HEK293T (cell line): ENCODE data around the gene MRPL18.
"Not testable (repeated sequence)": the region's sequence is repeated elsewhere in the genome, so short reads cannot be mapped to it uniquely, and the experiment has no call there.

Experiments
- CTCF ChIA-PET: fragments of 350-600 bp; formaldehyde crosslinking; extraction: SDS; loops from one replicate; lab custom pipeline; 2021; ENCODE audit warnings: antibody characterized with exemption, inconsistent platforms; lab: Yijun Ruan, JAX
- POLR2A ChIA-PET: fragments of 350-600 bp; formaldehyde crosslinking; extraction: SDS; loops from one replicate; lab custom pipeline; 2020; ENCODE audit warnings: antibody characterized with exemption, inconsistent platforms; lab: Yijun Ruan, JAX
- DNase-seq: peaks from one replicate; pipeline ENCODE4 v3.0.0; 2012; ENCODE audit warnings: mixed read lengths; ENCODE audit errors: extremely low spot score
- ARNT ChIP-seq: fragments of 450-650 bp; IDR thresholded peaks from 2 replicates; pipeline ENCODE4 v1.6.1; 2017; ENCODE audit warnings: mild to moderate bottlenecking
- BHLHE40 ChIP-seq: fragments of 450-650 bp; IDR thresholded peaks from 2 replicates; pipeline ENCODE4 v1.6.1; 2016; ENCODE audit warnings: mild to moderate bottlenecking, moderate library complexity, borderline replicate concordance
- CTBP1 ChIP-seq: fragments of 450-650 bp; IDR thresholded peaks from 2 replicates; pipeline ENCODE4 v1.6.1; 2016; ENCODE audit warnings: borderline replicate concordance
- ELF4 ChIP-seq: fragments of 450-650 bp; IDR thresholded peaks from 2 replicates; pipeline ENCODE4 v1.6.1; 2017; ENCODE audit warnings: antibody characterized with exemption
- FOXA1 ChIP-seq: fragments of 450-650 bp; IDR thresholded peaks from 2 replicates; pipeline ENCODE4 v1.6.1; 2016; ENCODE audit warnings: mild to moderate bottlenecking
- FOXK2 ChIP-seq: fragments of 450-650 bp; IDR thresholded peaks from 2 replicates; pipeline ENCODE4 v1.6.1; 2016; ENCODE audit warnings: mild to moderate bottlenecking
- FOXM1 ChIP-seq: fragments of 450-650 bp; IDR thresholded peaks from 2 replicates; pipeline ENCODE4 v1.6.1; 2017; ENCODE audit warnings: mild to moderate bottlenecking, borderline replicate concordance
- HDGF ChIP-seq: fragments of 450-650 bp; IDR thresholded peaks from 2 replicates; pipeline ENCODE4 v1.6.1; 2017; ENCODE audit warnings: antibody characterized with exemption, borderline replicate concordance
- L3MBTL2 ChIP-seq: fragments of 450-650 bp; conservative IDR thresholded peaks from 2 replicates; pipeline ENCODE4 v1.6.1; 2016; ENCODE audit warnings: mild to moderate bottlenecking
- LEF1 ChIP-seq: fragments of 450-650 bp; IDR thresholded peaks from 2 replicates; pipeline ENCODE4 v1.6.1; 2017; ENCODE audit warnings: mild to moderate bottlenecking, borderline replicate concordance
- NFRKB ChIP-seq: fragments of 450-650 bp; IDR thresholded peaks from 2 replicates; pipeline ENCODE4 v1.6.1; 2016; ENCODE audit warnings: mild to moderate bottlenecking, moderate library complexity
- PKNOX1 ChIP-seq: fragments of 450-650 bp; IDR thresholded peaks from 2 replicates; pipeline ENCODE4 v1.6.1; 2016
- SP1 ChIP-seq: fragments of 450-650 bp; IDR thresholded peaks from 2 replicates; pipeline ENCODE4 v1.6.1; 2017
- SUZ12 ChIP-seq: fragments of 450-650 bp; IDR thresholded peaks from 2 replicates; pipeline ENCODE4 v1.6.1; 2016; ENCODE audit warnings: mild to moderate bottlenecking
- TARDBP ChIP-seq: fragments of 450-650 bp; IDR thresholded peaks from 2 replicates; pipeline ENCODE4 v1.6.1; 2016
- ZNF384 ChIP-seq: fragments of 450-650 bp; IDR thresholded peaks from 2 replicates; pipeline ENCODE4 v1.6.1; 2016

MRPL18 gene

GRCh38 chr6:159790149-159790955 lies at the start of gene MRPL18:
Gene MRPL18, plus strand, starts transcription at chr6:159790467. Its CDS starts 121 bp downstream, at chr6:159790588.
- DNase-seq = peak; percentile 95
- ChIA-PET POLR2A (interaction anchor here (0.6 to 5.2 kb wide), 34 partner anchors 8 to 791 kb away, joined by 3 to 97 read pairs (median 5); partner anchors contain the start of genes ACAT2, PNLDC1, RSPH3 and WTAP), CTCF (interaction anchor here (1.2 kb wide), 1 partner anchor 43 kb away, joined by 3 read pairs; no protein-coding TSS in a partner anchor)
- peak; percentile 99 for TF ChIP-seq ELF4
- peak; percentile 100 for TF ChIP-seq PKNOX1
- peak; percentile 16; the same call in 1 of the 2 replicates for TF ChIP-seq L3MBTL2
- TF ChIP-seq NFRKB = no peak
- TF ChIP-seq SP1 = no peak

- TF ChIP-seq ZNF384 (no peak), ARNT (no peak), ELF4 (no peak), TARDBP (no peak), SUZ12 (no peak), BHLHE40 (no peak), FOXM1 (no peak), NFRKB (no peak), CTBP1 (no peak), L3MBTL2 (no peak), PKNOX1 (no peak), HDGF (no peak), FOXK2 (no peak), SP1 (no peak)
- CTCF ChIA-PET = no interaction called here
- DNase-seq = no peak
- POLR2A ChIA-PET = no interaction called here
Measured at GRCh38 chr6:159742165-159742564, 48.1 kb upstream of the MRPL18 start.

- ChIA-PET POLR2A (no interaction called here), CTCF (no interaction called here)
- TF ChIP-seq LEF1 (no peak), SUZ12 (no peak), NFRKB (no peak), ELF4 (no peak), L3MBTL2 (no peak), SP1 (no peak), FOXK2 (no peak), BHLHE40 (no peak), ARNT (no peak), TARDBP (no peak), ZNF384 (no peak)
- no peak for DNase-seq
Measured at GRCh38 chr6:159745081-159745480, 45.2 kb upstream of the MRPL18 start.

- ChIA-PET CTCF (no interaction called here), POLR2A (no interaction called here)
- TF ChIP-seq SUZ12 = no peak
- no peak for TF ChIP-seq FOXK2
- no peak for TF ChIP-seq L3MBTL2
- TF ChIP-seq LEF1 = no peak
- no peak for TF ChIP-seq HDGF
- no peak for TF ChIP-seq BHLHE40
- TF ChIP-seq PKNOX1 = no peak
- TF ChIP-seq NFRKB = no peak
- no peak for TF ChIP-seq FOXA1
- TF ChIP-seq ARNT = no peak
- TF ChIP-seq CTBP1 = no peak
- no peak for TF ChIP-seq TARDBP
- no peak for TF ChIP-seq FOXM1
- TF ChIP-seq ELF4 = no peak
- TF ChIP-seq ZNF384 = no peak
- TF ChIP-seq SP1 = no peak
- no peak for DNase-seq
Measured at GRCh38 chr6:159746759-159747158, 43.5 kb upstream of the MRPL18 start.

- CTCF ChIA-PET, DNase-seq: not testable (repeated sequence)
- POLR2A ChIA-PET = interaction anchor here (1.0 kb wide), 1 partner anchor 42 kb away, joined by 6 read pairs; the partner anchor contains the start of genes MRPL18 and TCP1
Measured at GRCh38 chr6:159748127-159748526, 42.1 kb upstream of the MRPL18 start.

GRCh38 chr6:159751448-159751847 lies 38.8 kb upstream of the MRPL18 start:
- DNase-seq = no peak
- ChIA-PET CTCF (no interaction called here), POLR2A (interaction anchor here (0.7 to 2.2 kb wide), 4 partner anchors 9 to 39 kb away, joined by 3 to 14 read pairs (median 4); partner anchors contain the start of genes ACAT2, MRPL18, TCP1 and WTAP)
- no peak for TF ChIP-seq BHLHE40
- no peak for TF ChIP-seq FOXK2
- no peak for TF ChIP-seq FOXA1
- TF ChIP-seq SP1 = no peak
- TF ChIP-seq CTBP1 = no peak
- TF ChIP-seq LEF1 = no peak
- no peak for TF ChIP-seq HDGF
- no peak for TF ChIP-seq PKNOX1
- no peak for TF ChIP-seq L3MBTL2
- TF ChIP-seq TARDBP = no peak
- no peak for TF ChIP-seq ARNT
- TF ChIP-seq FOXM1 = no peak
- TF ChIP-seq ELF4 = no peak
